ES-I3 (cell line): Measurements from ENCODE around the gene BANK1.

ENCODE experiments used
- H3K36me3 ChIP-seq: 2 replicates; pipeline ENCODE4 v1.6.1; 2013; ENCODE audit warnings: mild to moderate bottlenecking, low read length, control low read depth, moderate library complexity; ENCODE audit not compliant: insufficient read depth
- H3K4me1 ChIP-seq: 2 replicates; pipeline ENCODE4 v1.6.1; 2013; ENCODE audit warnings: mild to moderate bottlenecking, control low read depth, low read length; ENCODE audit not compliant: insufficient read depth
- H3K9ac ChIP-seq: 2 replicates; pipeline ENCODE4 v1.6.1; 2013; ENCODE audit warnings: low read depth, mild to moderate bottlenecking, low read length, moderate library complexity
- H3K9me3 ChIP-seq: 2 replicates; pipeline ENCODE4 v1.6.1; 2013; ENCODE audit warnings: mild to moderate bottlenecking, low read length, moderate library complexity; ENCODE audit not compliant: control insufficient read depth, insufficient read depth

The BANK1 gene

DNA sequence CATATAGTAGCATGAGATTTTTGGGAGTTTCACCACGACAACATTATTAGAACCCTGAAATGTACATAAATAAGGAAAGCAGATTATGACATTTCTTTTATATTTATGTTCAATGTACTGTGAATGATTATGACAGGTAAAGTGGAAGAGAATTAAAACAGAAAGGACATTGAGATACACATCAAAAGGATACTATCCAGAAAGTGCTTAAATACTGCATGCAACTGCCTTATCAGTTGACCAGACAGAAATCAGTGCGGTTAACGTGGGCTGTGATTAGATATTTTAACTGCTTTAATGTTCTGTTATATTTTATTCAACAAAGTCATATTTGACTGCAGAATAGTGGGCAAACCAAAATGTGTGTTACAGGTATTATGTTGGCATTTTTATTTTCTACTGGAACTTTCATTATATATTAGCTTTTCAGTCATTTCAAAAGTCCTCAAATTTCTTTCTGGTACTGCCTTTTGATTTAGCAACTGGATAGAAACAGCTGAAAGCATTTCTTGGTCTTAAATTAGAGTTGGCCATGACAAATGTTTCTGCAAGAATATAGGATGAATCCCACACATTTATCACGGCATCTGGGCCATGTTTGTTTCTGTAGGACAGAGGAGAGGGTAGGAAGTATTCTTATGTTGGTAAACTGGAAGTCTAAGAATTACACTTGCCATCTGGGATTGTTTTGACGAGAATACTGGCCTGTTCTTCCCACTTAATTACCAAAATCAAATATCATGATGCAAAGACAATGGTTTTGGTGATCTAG lies 299.5 kb downstream of the BANK1 start:
- Histone ChIP-seq H3K4me1 (no peaks in the 10 kb centered on the region), H3K9me3 (no peaks in the 10 kb centered on the region), H3K9ac (no peak overlapping the region), H3K36me3 (no peaks in the 10 kb centered on the region)

GRCh38 chr4:102091656-102092055 lies 301.1 kb downstream of the BANK1 start:
- no peaks in the 10 kb centered on the region for H3K36me3 ChIP-seq
- no peaks in the 10 kb centered on the region for H3K9me3 ChIP-seq
- no peaks in the 10 kb centered on the region for H3K4me1 ChIP-seq
- no peak overlapping the region for H3K9ac ChIP-seq

GRCh38 chr4:102094481-102094880 lies 304.0 kb downstream of the BANK1 start:
- H3K9ac ChIP-seq: no peak overlapping the region
- H3K4me1 ChIP-seq: no peaks in the 10 kb centered on the region
- H3K36me3 ChIP-seq: no peaks in the 10 kb centered on the region
- H3K9me3 ChIP-seq: no peaks in the 10 kb centered on the region

- Histone ChIP-seq H3K36me3 (no peaks in the 10 kb centered on the region), H3K9me3 (peaks cover 3% of the 10 kb centered on the region)
Observed at GRCh38 chr4:102103368-102103767, 312.8 kb downstream of the BANK1 start.

DNA sequence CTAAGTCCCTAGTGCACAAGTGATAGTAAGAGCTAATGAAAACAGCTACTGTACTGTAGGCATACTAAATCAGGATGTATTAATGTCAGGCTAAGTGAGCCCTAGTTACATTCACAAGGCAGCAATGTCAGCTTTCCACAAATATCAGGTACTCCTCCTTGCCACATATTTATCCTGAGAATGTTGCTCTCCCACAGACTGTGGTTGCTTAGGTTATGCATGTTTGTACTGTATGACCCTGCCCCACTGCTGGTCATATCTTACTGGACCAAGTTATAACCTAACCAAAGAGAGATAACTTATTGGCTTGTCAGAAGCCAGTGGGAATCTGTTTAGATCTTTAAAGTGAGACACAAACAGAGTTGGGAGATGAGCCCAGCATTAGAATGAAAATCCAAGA lies 313.7 kb downstream of the BANK1 start:
- no peaks in the 10 kb centered on the region for H3K4me1 ChIP-seq
- no peak overlapping the region for H3K9ac ChIP-seq

More at GRCh38 chr4:102103368-102103767, 312.8 kb downstream of the BANK1 start:
- H3K9ac ChIP-seq: no peak overlapping the region
- no peaks in the 10 kb centered on the region for H3K4me1 ChIP-seq

GRCh38 chr4:102105983-102106382 lies 315.5 kb downstream of the BANK1 start:
- no peak overlapping the region for H3K9ac ChIP-seq
- H3K4me1 ChIP-seq: no peaks in the 10 kb centered on the region
- no peaks in the 10 kb centered on the region for H3K36me3 ChIP-seq
- peaks cover 3% of the 10 kb centered on the region for H3K9me3 ChIP-seq

More for the DNA sequence above, 313.7 kb downstream of the BANK1 start:
- Histone ChIP-seq H3K36me3 (no peaks in the 10 kb centered on the region), H3K9me3 (peaks cover 3% of the 10 kb centered on the region)

DNA sequence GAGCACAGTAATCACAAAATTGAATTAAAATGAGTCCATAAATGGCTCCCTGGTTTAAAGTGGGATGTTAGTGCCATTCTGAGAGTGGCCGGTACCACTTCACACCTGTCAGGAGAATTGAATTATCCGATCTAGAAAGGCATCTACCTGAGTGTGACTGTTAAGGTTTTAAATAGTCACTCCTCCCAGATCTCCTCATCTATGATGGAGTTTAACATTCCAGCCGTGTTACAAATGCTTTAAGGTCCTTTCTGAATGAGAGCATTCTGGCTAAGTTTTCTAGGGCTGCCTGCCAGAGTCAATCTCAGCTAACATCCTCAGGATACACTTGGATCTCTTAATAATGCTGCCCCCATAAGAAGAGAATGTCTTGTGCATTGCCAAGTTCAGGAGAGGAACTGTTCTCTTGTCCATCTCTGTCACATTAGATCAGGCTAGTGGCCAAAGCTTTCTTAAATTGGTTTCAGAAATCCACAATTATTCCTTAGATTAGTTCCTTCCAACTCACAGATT lies 323.6 kb downstream of the BANK1 start:
- no peaks in the 10 kb centered on the region for H3K9me3 ChIP-seq
- no peak overlapping the region for H3K9ac ChIP-seq
- no peaks in the 10 kb centered on the region for H3K4me1 ChIP-seq
- H3K36me3 ChIP-seq: no peaks in the 10 kb centered on the region

GRCh38 chr4:102116121-102116520 lies 325.6 kb downstream of the BANK1 start:
- no peaks in the 10 kb centered on the region for H3K36me3 ChIP-seq
- no peaks in the 10 kb centered on the region; the same call in 1 of the 2 replicates for H3K9me3 ChIP-seq
- no peaks in the 10 kb centered on the region for H3K4me1 ChIP-seq
- no peak overlapping the region for H3K9ac ChIP-seq

DNA sequence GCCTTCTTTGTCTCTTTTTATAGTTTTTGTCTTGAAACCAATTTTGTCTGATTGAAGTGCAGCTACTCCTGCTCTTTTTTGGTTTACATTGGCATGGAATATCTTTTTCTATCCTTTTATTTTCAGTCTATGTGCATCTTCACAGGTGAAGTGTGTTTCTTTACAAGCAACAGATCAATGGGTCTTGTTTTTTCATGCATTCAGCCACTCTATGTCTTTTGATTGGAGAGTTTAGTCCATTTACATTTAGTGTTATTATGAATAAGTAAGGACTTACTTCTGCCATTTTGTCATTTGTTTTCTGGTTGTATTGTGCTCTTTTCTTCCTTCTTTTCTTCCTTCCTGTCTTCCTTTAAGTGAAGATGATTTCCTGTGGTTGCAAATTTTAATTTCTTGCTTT lies 330.3 kb downstream of the BANK1 start:
- Histone ChIP-seq H3K9me3 (no peaks in the 10 kb centered on the region; the same call in 1 of the 2 replicates), H3K9ac (no peak overlapping the region), H3K4me1 (no peaks in the 10 kb centered on the region), H3K36me3 (no peaks in the 10 kb centered on the region)
